ENCODE measurements around the gene DENND2C. TPM values are rescaled to one million over a fixed set of nuclear protein-coding genes. Genes with fewer than 3 reads are reported as not detected.

The DENND2C gene
- total RNA-seq, 4 donors from 2014 or later: 2.3 to 3.7 (median 2.8) TPM

DNA sequence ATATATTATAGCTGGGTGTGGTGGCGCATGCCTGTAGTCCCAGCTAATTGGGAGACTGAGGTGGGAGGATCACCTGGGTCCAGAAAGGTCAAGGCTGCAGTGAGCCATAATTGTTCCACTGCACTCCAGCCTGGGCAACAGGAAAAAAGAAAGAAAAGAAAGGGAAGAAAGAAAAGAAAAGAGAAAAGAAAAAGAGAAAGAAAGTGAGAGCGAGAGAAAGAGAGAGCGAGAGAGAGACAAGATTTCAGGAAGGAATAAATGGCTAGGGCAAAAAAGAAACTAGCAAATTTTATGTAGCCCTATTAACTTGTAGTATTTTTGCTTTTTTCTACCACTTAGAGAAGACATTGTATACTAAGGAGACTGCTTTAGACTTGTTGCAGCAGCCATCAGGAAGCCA is 40.5 kb upstream of the DENND2C start:
- TF ChIP-seq CTCF (IDR thresholded peaks at IDR 0.05; ENCODE audit: low read depth): no peak

GRCh38 chr1:114707604-114708003 is 37.8 kb upstream of the DENND2C start:
- no peak for TF ChIP-seq CTCF (IDR thresholded peaks at IDR 0.05; ENCODE audit: low read depth)

- no peak for TF ChIP-seq CTCF (IDR thresholded peaks at IDR 0.05; ENCODE audit: low read depth)
Observed at GRCh38 chr1:114703242-114703641, 33.4 kb upstream of the DENND2C start.

DNA sequence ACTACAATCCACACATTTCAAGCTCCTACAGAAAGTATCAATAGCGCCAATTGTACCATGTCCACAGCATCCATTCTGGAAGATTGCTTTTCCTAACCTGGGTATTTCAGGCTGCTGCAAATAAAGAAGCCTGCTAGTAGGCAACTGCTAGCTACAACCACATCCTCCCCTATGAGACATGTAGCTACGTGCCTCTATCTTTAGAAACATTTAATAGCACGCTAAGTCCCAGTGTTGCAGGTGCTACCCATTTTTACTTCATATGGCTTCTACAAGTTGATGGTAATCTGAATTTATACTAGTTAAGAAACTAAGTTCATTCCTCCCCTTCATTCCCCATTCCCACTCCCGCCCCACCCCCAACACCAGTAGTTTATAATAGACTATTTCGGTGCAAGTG is 32.9 kb upstream of the DENND2C start:
- TF ChIP-seq CTCF (IDR thresholded peaks at IDR 0.05; ENCODE audit: low read depth): no peak

GRCh38 chr1:114701931-114702330 is 32.1 kb upstream of the DENND2C start:
- no peak for TF ChIP-seq CTCF (IDR thresholded peaks at IDR 0.05; ENCODE audit: low read depth)

- TF ChIP-seq CTCF (IDR thresholded peaks at IDR 0.05; ENCODE audit: low read depth): no peak
Observed at GRCh38 chr1:114700036-114700600, 30.3 kb upstream of the DENND2C start.

DNA sequence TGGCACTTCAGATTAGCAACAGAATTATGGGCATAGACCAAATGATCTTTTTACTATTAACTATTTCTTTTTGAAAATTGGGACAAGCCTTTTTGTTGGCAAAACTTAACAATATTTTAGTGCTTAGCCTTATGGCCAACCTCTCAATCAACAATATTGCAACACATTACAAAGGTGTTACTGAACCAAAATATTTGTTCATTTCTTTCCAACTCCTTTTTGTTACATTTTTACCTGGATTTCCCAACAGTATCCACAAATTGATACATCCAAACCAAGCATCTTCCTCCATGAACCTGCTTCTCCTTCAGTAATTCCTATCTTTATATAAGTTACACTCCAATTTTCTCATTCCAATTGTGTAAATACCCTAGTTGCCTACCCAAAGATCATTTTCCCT is 27.0 kb upstream of the DENND2C start:
- TF ChIP-seq CTCF (IDR thresholded peaks at IDR 0.05; ENCODE audit: low read depth): no peak

Measured in subcutaneous adipose tissue (tissue), 4 donors.